OCI-LY1 (cell line): ENCODE results near the gene KCNK7.

ENCODE experiments used
- H2AFZ ChIP-seq: fragments of 200-600 bp; sonication (generic), shearing (Covaris generic); 2 replicates; pipeline ENCODE4 v1.6.0; 2014; ENCODE audit warnings: antibody characterized with exemption, mild to moderate bottlenecking, low read length
- H3F3A ChIP-seq: fragments of 200-600 bp; sonication (generic), shearing (Covaris generic); 2 replicates; pipeline ENCODE4 v1.6.0; 2014; ENCODE audit warnings: mild to moderate bottlenecking, antibody characterized with exemption, low read length, moderate library complexity; ENCODE audit not compliant: insufficient read depth
- H3K27ac ChIP-seq: fragments of 200-600 bp; sonication (generic); 2 replicates; pipeline ENCODE4 v1.5.1; 2014; ENCODE audit warnings: low read length, mixed run types, mild to moderate bottlenecking, low read depth; ENCODE audit not compliant: poor library complexity, severe bottlenecking
- H3K27me3 ChIP-seq: fragments of 200-600 bp; sonication (generic); 2 replicates; pipeline ENCODE4 v1.6.0; 2014; ENCODE audit warnings: antibody characterized with exemption, mild to moderate bottlenecking, low read length, moderate library complexity; ENCODE audit not compliant: insufficient read depth
- H3K36me3 ChIP-seq: fragments of 200-600 bp; sonication (generic); 2 replicates; pipeline ENCODE4 v1.6.1; 2014; ENCODE audit warnings: mild to moderate bottlenecking, antibody characterized with exemption, low read length, moderate library complexity, mixed read lengths; ENCODE audit not compliant: insufficient read depth
- H3K4me1 ChIP-seq: fragments of 200-600 bp; sonication (generic); 2 replicates; pipeline ENCODE4 v1.5.1; 2014; ENCODE audit warnings: mild to moderate bottlenecking, low read length, moderate library complexity; ENCODE audit not compliant: insufficient read depth, severe bottlenecking
- H3K4me2 ChIP-seq: fragments of 200-600 bp; sonication (generic), shearing (Covaris generic); 2 replicates; pipeline ENCODE4 v1.6.1; 2014; ENCODE audit warnings: low read length
- H3K4me3 ChIP-seq: fragments of 200-600 bp; sonication (generic); 2 replicates; pipeline ENCODE4 v1.5.1; 2014; ENCODE audit warnings: low read length, low read depth, mild to moderate bottlenecking, mixed read lengths; ENCODE audit not compliant: poor library complexity, severe bottlenecking
- H3K79me2 ChIP-seq: fragments of 200-600 bp; shearing (Covaris generic); 2 replicates; pipeline ENCODE4 v1.6.1; 2016; ENCODE audit warnings: mixed run types, low read length, mixed read lengths; ENCODE audit not compliant: insufficient read depth
- H3K9ac ChIP-seq: fragments of 200-600 bp; sonication (generic), shearing (Covaris generic); 2 replicates; pipeline ENCODE4 v1.6.1; 2014; ENCODE audit warnings: mild to moderate bottlenecking, low read length, mixed read lengths
- H3K9me2 ChIP-seq: fragments of 200-600 bp; sonication (generic), shearing (Covaris generic); 2 replicates; pipeline ENCODE4 v1.6.1; 2014; ENCODE audit warnings: low read depth, mild to moderate bottlenecking, low read length, mixed read lengths
- H3K9me3 ChIP-seq: fragments of 200-600 bp; shearing (Covaris generic); 2 replicates; pipeline ENCODE4 v1.6.1; 2014; ENCODE audit warnings: low read length, mixed read lengths
- H4K20me1 ChIP-seq: fragments of 200-600 bp; sonication (generic), shearing (Covaris generic); 2 replicates; pipeline ENCODE4 v1.6.0; 2016; ENCODE audit warnings: mild to moderate bottlenecking, low read length; ENCODE audit not compliant: insufficient read depth
- EZH2 ChIP-seq: fragments of 200-600 bp; sonication (generic), shearing (Covaris generic); IDR thresholded peaks from 2 replicates; pipeline ENCODE4 v1.8.0; 2017; ENCODE audit warnings: borderline replicate concordance, mixed run types, mild to moderate bottlenecking, antibody characterized with exemption, low read length, moderate library complexity, mixed read lengths
- TF ChIP-seq, protein P1 (sequence below): fragments of 200-600 bp; sonication (generic), shearing (Covaris generic); IDR thresholded peaks from 2 replicates; pipeline ENCODE4 v1.5.1; 2017; ENCODE audit warnings: mild to moderate bottlenecking, antibody characterized with exemption, low read length, moderate library complexity, mixed read lengths

Gene KCNK7

DNA sequence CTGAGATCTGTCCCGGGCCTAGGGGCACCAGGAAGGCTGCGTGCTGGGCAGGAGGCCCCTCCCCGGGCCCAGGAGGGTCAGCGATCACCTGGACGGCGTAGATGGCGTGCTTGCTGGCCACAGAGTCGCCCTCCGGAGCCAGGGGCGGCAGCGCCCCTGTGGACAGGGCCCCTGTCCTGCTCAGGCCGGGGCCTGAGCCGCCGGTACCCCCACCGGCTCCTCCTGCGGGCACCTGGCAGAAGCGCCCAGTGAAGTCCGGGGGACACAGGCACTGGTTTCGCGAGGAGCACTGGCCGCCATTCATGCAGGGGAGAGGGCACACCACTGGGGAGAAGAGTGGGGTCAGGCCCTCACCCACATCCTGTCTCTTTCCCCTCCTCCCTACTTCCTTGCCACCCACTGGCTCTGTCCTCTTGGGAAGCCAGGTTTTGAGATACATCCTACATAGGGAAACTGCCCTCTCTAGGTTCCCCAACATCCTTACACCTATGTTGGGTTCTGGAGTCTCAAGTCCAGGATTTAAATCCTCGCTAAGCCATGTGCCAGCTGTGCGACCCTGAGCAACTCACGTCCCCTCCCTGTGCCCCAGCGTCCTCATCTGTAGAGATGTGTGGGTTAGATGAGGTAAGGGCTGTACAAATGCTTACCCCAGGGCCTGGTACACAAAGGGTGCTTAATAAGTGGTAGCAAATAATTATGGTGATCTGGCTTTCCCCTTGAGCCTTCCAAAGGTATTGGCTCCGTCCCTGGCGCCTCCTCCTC lies 41.4 kb downstream of the KCNK7 start:
- Histone ChIP-seq H3K9ac (no peak overlapping the region), H3K27ac (no peak overlapping the region), H3K4me2 (no peak overlapping the region), H2AFZ (no peak overlapping the region), H3K9me2 (no peaks in the 10 kb centered on the region), H3K79me2 (no peaks in the 10 kb centered on the region), H3K27me3 (peaks cover 11% of the 10 kb centered on the region; the same call in 1 of the 2 replicates), H3F3A (no peaks in the 10 kb centered on the region), H3K36me3 (no peaks in the 10 kb centered on the region), H3K4me1 (peaks cover 31% of the 10 kb centered on the region), H4K20me1 (no peaks in the 10 kb centered on the region), H3K4me3 (no peak overlapping the region), H3K9me3 (no peaks in the 10 kb centered on the region)
- no peak for TF ChIP-seq EZH2
- TF ChIP-seq, protein P1, sequence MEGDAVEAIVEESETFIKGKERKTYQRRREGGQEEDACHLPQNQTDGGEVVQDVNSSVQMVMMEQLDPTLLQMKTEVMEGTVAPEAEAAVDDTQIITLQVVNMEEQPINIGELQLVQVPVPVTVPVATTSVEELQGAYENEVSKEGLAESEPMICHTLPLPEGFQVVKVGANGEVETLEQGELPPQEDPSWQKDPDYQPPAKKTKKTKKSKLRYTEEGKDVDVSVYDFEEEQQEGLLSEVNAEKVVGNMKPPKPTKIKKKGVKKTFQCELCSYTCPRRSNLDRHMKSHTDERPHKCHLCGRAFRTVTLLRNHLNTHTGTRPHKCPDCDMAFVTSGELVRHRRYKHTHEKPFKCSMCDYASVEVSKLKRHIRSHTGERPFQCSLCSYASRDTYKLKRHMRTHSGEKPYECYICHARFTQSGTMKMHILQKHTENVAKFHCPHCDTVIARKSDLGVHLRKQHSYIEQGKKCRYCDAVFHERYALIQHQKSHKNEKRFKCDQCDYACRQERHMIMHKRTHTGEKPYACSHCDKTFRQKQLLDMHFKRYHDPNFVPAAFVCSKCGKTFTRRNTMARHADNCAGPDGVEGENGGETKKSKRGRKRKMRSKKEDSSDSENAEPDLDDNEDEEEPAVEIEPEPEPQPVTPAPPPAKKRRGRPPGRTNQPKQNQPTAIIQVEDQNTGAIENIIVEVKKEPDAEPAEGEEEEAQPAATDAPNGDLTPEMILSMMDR: no peak

DNA sequence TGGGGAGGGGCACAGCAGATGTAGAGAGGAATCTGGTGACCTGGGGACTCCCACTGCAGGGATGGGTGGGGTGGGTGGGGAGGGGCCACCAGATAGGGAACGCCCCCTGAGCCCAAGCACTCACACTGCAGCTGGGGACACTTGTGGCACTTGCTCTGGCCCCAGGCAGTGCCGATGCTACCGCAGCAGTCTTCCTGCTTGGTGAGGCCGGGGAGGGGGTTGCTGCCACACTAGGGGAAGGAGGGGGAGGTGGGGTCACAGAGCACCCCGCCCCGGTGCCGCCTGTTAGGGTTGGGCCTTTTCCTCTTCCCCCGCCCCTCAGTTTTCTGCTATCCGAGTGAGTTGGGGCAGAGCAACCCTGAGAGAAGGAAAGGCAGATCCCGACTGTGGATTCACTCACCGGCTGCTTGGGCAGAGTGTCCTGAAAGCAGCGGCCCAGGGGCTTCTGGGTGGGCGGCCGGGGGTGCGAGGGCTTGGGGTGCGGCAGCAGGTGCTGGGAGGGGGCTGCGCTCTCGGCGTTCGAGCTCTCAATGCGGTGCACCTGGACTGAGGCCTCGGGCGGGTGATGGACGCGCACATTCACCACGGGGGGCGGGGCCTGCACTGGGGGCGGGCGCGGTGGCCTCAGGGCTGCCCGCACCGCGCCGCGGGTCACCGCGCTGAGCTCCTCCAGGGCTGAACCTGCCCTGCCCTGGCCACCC lies 42.1 kb downstream of the KCNK7 start:
- Histone ChIP-seq H3K9ac (no peak overlapping the region), H3K4me3 (no peak overlapping the region), H3K27ac (no peak overlapping the region), H3K4me1 (peaks cover 25% of the 10 kb centered on the region), H3K9me2 (no peaks in the 10 kb centered on the region), H3K79me2 (no peaks in the 10 kb centered on the region), H4K20me1 (no peaks in the 10 kb centered on the region), H3K4me2 (no peak overlapping the region), H3F3A (no peaks in the 10 kb centered on the region), H3K9me3 (no peaks in the 10 kb centered on the region), H3K27me3 (peaks cover 5% of the 10 kb centered on the region; the same call in 1 of the 2 replicates), H3K36me3 (no peaks in the 10 kb centered on the region), H2AFZ (no peak overlapping the region)
- TF ChIP-seq, protein P1: no peak
- no peak for TF ChIP-seq EZH2

DNA sequence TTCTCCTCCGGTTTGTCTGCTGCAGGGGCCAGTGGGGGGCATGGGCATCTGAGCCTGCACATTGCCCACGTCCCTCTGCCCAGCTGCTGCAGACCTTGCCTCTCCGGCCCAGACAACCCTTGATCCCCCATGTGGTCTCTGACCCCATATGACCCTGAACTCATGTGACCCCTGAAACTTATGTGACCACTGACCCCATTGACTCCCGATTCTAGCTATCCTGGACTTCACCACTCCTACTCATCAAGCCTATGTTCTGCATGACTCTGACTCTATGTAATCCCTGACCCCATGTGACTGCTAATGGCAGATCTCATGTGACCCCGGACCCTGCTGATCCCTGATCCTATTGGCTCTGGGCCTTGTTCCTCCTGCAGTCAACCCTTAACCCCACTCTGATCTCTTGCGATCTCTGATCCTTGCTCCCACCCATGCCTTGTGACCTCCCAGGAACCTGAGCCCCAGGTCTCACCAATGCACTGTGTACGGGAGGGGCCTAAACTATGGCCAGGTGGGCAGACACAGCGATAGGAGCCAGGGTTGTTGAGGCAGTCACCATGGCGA lies 43.1 kb downstream of the KCNK7 start:
- no peaks in the 10 kb centered on the region for H3F3A ChIP-seq
- no peak overlapping the region for H3K4me2 ChIP-seq
- no peaks in the 10 kb centered on the region for H3K9me3 ChIP-seq
- H3K4me1 ChIP-seq: peaks cover 24% of the 10 kb centered on the region
- no peaks in the 10 kb centered on the region for H3K79me2 ChIP-seq
- H2AFZ ChIP-seq: no peak overlapping the region
- H3K36me3 ChIP-seq: no peaks in the 10 kb centered on the region
- no peak overlapping the region for H3K27ac ChIP-seq
- H3K4me3 ChIP-seq: no peak overlapping the region
- H4K20me1 ChIP-seq: no peaks in the 10 kb centered on the region
- H3K27me3 ChIP-seq: peaks cover 5% of the 10 kb centered on the region; the same call in 1 of the 2 replicates
- no peak overlapping the region for H3K9ac ChIP-seq
- no peaks in the 10 kb centered on the region for H3K9me2 ChIP-seq
- TF ChIP-seq, protein P1: no peak
- TF ChIP-seq EZH2: no peak
